Common myeloid progenitor, CD34-positive (primary cell): Measurements from ENCODE around the gene PLAAT1. TPM values are rescaled to one million over a fixed set of nuclear protein-coding genes. Genes with fewer than 3 reads are reported as not detected.

ENCODE experiments used
- CTCF ChIA-PET: fragments of 350-600 bp; sonication (Branson Sonifier 250); formaldehyde crosslinking; loops from one replicate; lab custom pipeline; 2021; ENCODE audit warnings: antibody characterized with exemption; lab: Charles Lee
- POLR2A ChIA-PET: fragments of 350-600 bp; sonication (Branson Sonifier 250); formaldehyde crosslinking; loops from one replicate; lab custom pipeline; 2021; ENCODE audit warnings: antibody characterized with exemption; lab: Charles Lee
- DNase-seq, 3 donors: peaks; one replicate each; pipeline versions ENCODE4 v3.0.0 to v3.0.0-alpha.2; 2013
- H3K27ac ChIP-seq, 2 experiments: 1 replicate in 1 of 2; 2 replicates in 1 of 2; pipeline ENCODE4 v1.7.0; 2013; ENCODE audit warnings: inconsistent platforms in 2 of 2, low read length in 2 of 2, mild to moderate bottlenecking in 2 of 2, low read depth in 1 of 2, moderate library complexity in 1 of 2; ENCODE audit not compliant: severe bottlenecking in 2 of 2, insufficient read depth in 1 of 2, poor library complexity in 1 of 2
- H3K27me3 ChIP-seq, 5 experiments: replicated peaks in 2 of 5; 1 replicate in 3 of 5; 2 replicates in 2 of 5; pipeline versions ENCODE4 v1.6.1 to v1.7.0; 2013; ENCODE audit warnings: low read length in 4 of 5, mild to moderate bottlenecking in 2 of 5, moderate library complexity in 2 of 5, inconsistent platforms in 1 of 5; ENCODE audit not compliant: insufficient read depth in 5 of 5, control insufficient read depth in 4 of 5
- H3K36me3 ChIP-seq, 4 experiments: 1 replicate in 2 of 4; 2 replicates in 2 of 4; pipeline versions ENCODE4 v1.6.1 to v1.7.0; 2013; ENCODE audit warnings: low read length in 3 of 4, control low read depth in 1 of 4, mild to moderate bottlenecking in 1 of 4; ENCODE audit not compliant: control insufficient read depth in 4 of 4, insufficient read depth in 4 of 4
- H3K4me1 ChIP-seq, 4 experiments: 1 replicate in 3 of 4; 2 replicates in 1 of 4; pipeline versions ENCODE4 v1.6.1 to v1.7.1; 2013; ENCODE audit warnings: low read length in 3 of 4, mild to moderate bottlenecking in 3 of 4, control low read depth in 1 of 4, inconsistent platforms in 1 of 4, moderate library complexity in 1 of 4; ENCODE audit not compliant: control insufficient read depth in 4 of 4, insufficient read depth in 4 of 4; ENCODE audit errors: control extremely low read depth in 1 of 4
- H3K4me3 ChIP-seq, 7 experiments: 1 replicate in 4 of 7; 2 replicates in 3 of 7; pipeline versions ENCODE4 v1.5.1 to v1.7.0; 2013; ENCODE audit warnings: mild to moderate bottlenecking in 7 of 7, low read length in 6 of 7, moderate library complexity in 6 of 7, inconsistent platforms in 2 of 7, low read depth in 2 of 7, control low read depth in 1 of 7; ENCODE audit not compliant: insufficient read depth in 4 of 7, control insufficient read depth in 1 of 7; ENCODE audit errors: extremely low read depth in 1 of 7
- H3K9me3 ChIP-seq, 5 experiments: 1 replicate in 4 of 5; 2 replicates in 1 of 5; pipeline versions ENCODE4 v1.6.1 to v1.7.1; 2013; ENCODE audit warnings: low read length in 4 of 5, mild to moderate bottlenecking in 2 of 5, inconsistent platforms in 1 of 5, low read depth in 1 of 5, moderate library complexity in 1 of 5; ENCODE audit not compliant: control insufficient read depth in 4 of 5, insufficient read depth in 2 of 5; ENCODE audit errors: control extremely low read depth in 1 of 5
- WGBS: methylation state at CpG from one replicate; pipeline ENCODE4 v1.1.5; 2013; ENCODE audit not compliant: insufficient coverage; 5-methylcytosine and 5-hydroxymethylcytosine counted together
- polyA plus RNA-seq: library from polyadenylated mRNA; unstranded; fragments of 120-200 nt; gene quantifications from one replicate; pipeline ENCODE4 v1.2.1, GENCODE V29; 2013

Gene PLAAT1
- 0.11 TPM for polyA plus RNA-seq

GRCh38 chr3:193240850-193241706 is at the start of gene PLAAT1:
TSS of gene PLAAT1 (plus strand) at chr3:193241222. CDS start at chr3:193255651, 14,429 bp downstream.
- Histone ChIP-seq H3K27me3 (peaks cover 8 to 22% (median 18%) of the 10 kb centered on the region in 5 experiments), H3K4me3 (peak within 1 kb of the TSS; percentile 1 to 79 (median 55)), H3K36me3 (no peaks in the 10 kb centered on the region), H3K9me3 (no peaks in the 10 kb centered on the region), H3K27ac (no peak within 1 kb of the TSS), H3K4me1 (peaks cover 0 to 9% (median 7%) of the 10 kb centered on the region in 4 experiments)
- CTCF ChIA-PET: no interaction called here
- POLR2A ChIA-PET: no interaction called here
- DNase-seq: peak; percentile 52 to 72 (median 66)
- under 1% methylated on average over 72 of the region's 93 CpGs for WGBS

DNA sequence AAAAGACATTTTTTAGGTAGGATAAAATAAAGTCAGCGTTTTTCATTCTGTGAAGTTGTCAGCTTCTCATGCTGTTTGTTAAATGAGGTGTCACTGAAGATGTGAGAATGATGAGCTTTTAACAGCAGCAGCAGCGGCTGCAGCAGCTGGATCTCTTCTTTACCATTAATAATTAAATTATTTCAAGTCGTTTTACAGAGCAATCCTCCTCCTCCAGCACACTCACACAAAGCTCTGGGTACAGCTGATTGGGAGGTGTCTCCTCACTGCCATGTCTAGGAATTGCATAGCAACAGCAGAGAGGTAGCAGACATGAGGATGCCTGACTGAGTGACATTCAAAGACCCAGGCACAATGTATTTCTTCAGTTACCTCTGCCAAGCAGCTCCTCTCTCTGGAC is 46.7 kb upstream of the PLAAT1 start:
- CTCF ChIA-PET: interaction anchor here (1.0 to 1.1 kb wide), 2 partner anchors 274 to 380 kb away, joined by 3 read pairs; no protein-coding TSS in a partner anchor
- H3K27ac ChIP-seq: no peak overlapping the region
- WGBS: no CpG with 5 or more reads among the region's 3 CpGs

GRCh38 chr3:193196746-193197145 is 44.3 kb upstream of the PLAAT1 start:
- DNase-seq: no peak
- Histone ChIP-seq H3K36me3 (no peaks in the 10 kb centered on the region), H3K4me1 (no peaks in the 10 kb centered on the region), H3K27ac (no peak overlapping the region), H3K27me3 (peaks cover 0 to 4% (median 0%) of the 10 kb centered on the region in 5 experiments), H3K4me3 (no peak overlapping the region), H3K9me3 (no peaks in the 10 kb centered on the region)
- WGBS: 100% methylated on average over 1 of the region's 2 CpGs
- ChIA-PET CTCF (no interaction called here), POLR2A (no interaction called here)

More for the DNA sequence above, 46.7 kb upstream of the PLAAT1 start:
- Histone ChIP-seq H3K4me1 (no peaks in the 10 kb centered on the region), H3K27me3 (peaks cover 0 to 4% (median 0%) of the 10 kb centered on the region in 5 experiments), H3K36me3 (no peaks in the 10 kb centered on the region), H3K4me3 (no peak overlapping the region), H3K9me3 (no peaks in the 10 kb centered on the region)
- POLR2A ChIA-PET: interaction anchor here (0.7 kb wide), 1 partner anchor 553 kb away, joined by 3 read pairs; no protein-coding TSS in a partner anchor
- DNase-seq: no peak

- no peak overlapping the region for H3K4me3 ChIP-seq
- no peaks in the 10 kb centered on the region for H3K36me3 ChIP-seq
- ChIA-PET CTCF (no interaction called here), POLR2A (no interaction called here)
- H3K9me3 ChIP-seq: no peaks in the 10 kb centered on the region
- 87% methylated on average over 3 of the region's 5 CpGs for WGBS
- peaks cover 0 to 2% (median 0%) of the 10 kb centered on the region in 5 experiments for H3K27me3 ChIP-seq
- no peaks in the 10 kb centered on the region for H3K4me1 ChIP-seq
- H3K27ac ChIP-seq: no peak overlapping the region
- DNase-seq: no peak
Observed at GRCh38 chr3:193207290-193208273, 33.4 kb upstream of the PLAAT1 start.

GRCh38 chr3:193210618-193211017 is 30.4 kb upstream of the PLAAT1 start:
- no peak overlapping the region for H3K4me3 ChIP-seq
- H3K9me3 ChIP-seq: no peaks in the 10 kb centered on the region
- ChIA-PET POLR2A (no interaction called here), CTCF (no interaction called here)
- 100% methylated on average over 1 of the region's 1 CpG for WGBS
- no peaks in the 10 kb centered on the region for H3K4me1 ChIP-seq
- H3K27ac ChIP-seq: no peak overlapping the region
- H3K27me3 ChIP-seq: peaks cover 0 to 8% (median 0%) of the 10 kb centered on the region in 5 experiments
- no peak for DNase-seq
- no peaks in the 10 kb centered on the region for H3K36me3 ChIP-seq

DNA sequence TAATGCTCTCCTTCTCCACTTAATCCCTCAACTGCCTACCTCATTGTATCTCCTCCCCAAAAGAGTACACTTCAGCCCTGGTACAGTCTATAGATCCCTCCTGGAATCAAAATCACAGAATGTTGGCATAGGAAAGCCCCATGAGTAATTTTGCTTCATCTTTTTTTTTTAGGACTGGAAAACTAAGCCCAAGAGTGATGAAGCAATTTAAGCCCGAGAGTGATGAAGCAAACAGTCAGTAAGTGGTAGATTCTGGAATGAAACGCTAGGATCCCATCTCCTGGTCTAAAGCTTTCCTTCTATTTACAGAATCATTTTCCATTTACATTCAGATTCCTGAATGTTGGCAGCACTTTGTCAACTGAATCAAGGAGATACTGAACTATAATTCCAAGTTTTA is 29.8 kb upstream of the PLAAT1 start:
- no peak for DNase-seq
- H3K9me3 ChIP-seq: no peaks in the 10 kb centered on the region
- no peaks in the 10 kb centered on the region for H3K36me3 ChIP-seq
- POLR2A ChIA-PET: no interaction called here
- H3K4me1 ChIP-seq: no peaks in the 10 kb centered on the region
- WGBS: no CpG with 5 or more reads among the region's 2 CpGs
- CTCF ChIA-PET: no interaction called here
- no peak overlapping the region for H3K4me3 ChIP-seq
- H3K27ac ChIP-seq: no peak overlapping the region
- peaks cover 0 to 8% (median 0%) of the 10 kb centered on the region in 5 experiments for H3K27me3 ChIP-seq
